Activated CD4-positive, CD25-positive, alpha-beta regulatory T cell treated with anti-CD3 and anti-CD28 coated beads, Interleukin-2, amount 50 U/mL, for 24 hours (primary cell): ENCODE data around the gene TMEM244.
A peak's percentile ranks its signal among the peaks of the same experiment; 100 is the strongest.
"Not testable (repeated sequence)": the region's sequence is repeated elsewhere in the genome, so short reads cannot be mapped to it uniquely, and the experiment has no call there.

Experiments used
- ATAC-seq, 2 donors: fragments of 150-1000 bp; cut with Tn5 transposase; one replicate each; pipeline ENCODE4 v1.10.0; 2021; ENCODE audit warnings: mild to moderate bottlenecking in 1 of 2, moderate library complexity in 1 of 2

TMEM244 gene

GRCh38 chr6:129866688-129867087 lies 5.6 kb upstream of the TMEM244 start:
- no peak for ATAC-seq

GRCh38 chr6:129866256-129866655 lies 5.1 kb upstream of the TMEM244 start:
- no peak for ATAC-seq

- ATAC-seq: no peak
These were observed 3.9 kb upstream of the TMEM244 start for GRCh38 chr6:129865013-129865412.

GRCh38 chr6:129863664-129864063 lies 2.5 kb upstream of the TMEM244 start:
- no peak for ATAC-seq

- ATAC-seq: no peak
These were observed 1.6 kb downstream of the TMEM244 start for GRCh38 chr6:129859524-129859923.

- no peak for ATAC-seq
These were observed 3.3 kb downstream of the TMEM244 start for GRCh38 chr6:129857838-129858237.

- ATAC-seq: peak; percentile 41 to 64
These were observed 7.0 kb downstream of the TMEM244 start for GRCh38 chr6:129853996-129854711.

- no peak for ATAC-seq
These were observed 8.8 kb downstream of the TMEM244 start for GRCh38 chr6:129852257-129852858.

- no peak for ATAC-seq
These were observed 11.7 kb downstream of the TMEM244 start for GRCh38 chr6:129849456-129849855.

GRCh38 chr6:129846761-129847160 lies 14.4 kb downstream of the TMEM244 start:
- no peak for ATAC-seq

GRCh38 chr6:129845696-129846095 lies 15.4 kb downstream of the TMEM244 start:
- ATAC-seq: no peak

GRCh38 chr6:129844118-129844891 lies 16.8 kb downstream of the TMEM244 start:
- no peak for ATAC-seq

GRCh38 chr6:129843573-129843972 lies 17.5 kb downstream of the TMEM244 start:
- peak in 1 of 2 donors; percentile 33 for ATAC-seq

- no peak for ATAC-seq
These were observed 18.2 kb downstream of the TMEM244 start for GRCh38 chr6:129842881-129843409.

- no peak for ATAC-seq
These were observed 19.0 kb downstream of the TMEM244 start for GRCh38 chr6:129842137-129842536.

- ATAC-seq: not testable (repeated sequence)
These were observed 21.6 kb downstream of the TMEM244 start for GRCh38 chr6:129839562-129839961.

- no peak for ATAC-seq
These were observed 25.4 kb downstream of the TMEM244 start for GRCh38 chr6:129835691-129836090.

- no peak for ATAC-seq
These were observed 28.8 kb downstream of the TMEM244 start for GRCh38 chr6:129832299-129832698.

- ATAC-seq: no peak
These were observed 32.9 kb downstream of the TMEM244 start for GRCh38 chr6:129828229-129828628.

- peak; percentile 30 to 32 for ATAC-seq
These were observed 42.9 kb downstream of the TMEM244 start for GRCh38 chr6:129818251-129818650.

GRCh38 chr6:129817821-129818220 lies 43.3 kb downstream of the TMEM244 start:
- no peak for ATAC-seq

- no peak for ATAC-seq
These were observed 43.8 kb downstream of the TMEM244 start for GRCh38 chr6:129817332-129817731.

GRCh38 chr6:129812145-129812777 lies 48.9 kb downstream of the TMEM244 start:
- no peak for ATAC-seq
